Measurements from ENCODE around the gene DIMT1. TPM values are rescaled to one million over a fixed set of nuclear protein-coding genes. Genes with fewer than 3 reads are reported as not detected.

DIMT1 gene
- polyA plus RNA-seq, 2 of the 4 experiments (the other 2 are of a cell fraction): 36.9 to 49.6 TPM

GRCh38 chr5:62347928-62348327 lies 55.8 kb downstream of the DIMT1 start (continued):
- TF ChIP-seq MAX (IDR thresholded peaks at IDR 0.05): no peak
- no peak for TF ChIP-seq HES2 (IDR thresholded peaks at IDR 0.05)
- TF ChIP-seq, protein P1, sequence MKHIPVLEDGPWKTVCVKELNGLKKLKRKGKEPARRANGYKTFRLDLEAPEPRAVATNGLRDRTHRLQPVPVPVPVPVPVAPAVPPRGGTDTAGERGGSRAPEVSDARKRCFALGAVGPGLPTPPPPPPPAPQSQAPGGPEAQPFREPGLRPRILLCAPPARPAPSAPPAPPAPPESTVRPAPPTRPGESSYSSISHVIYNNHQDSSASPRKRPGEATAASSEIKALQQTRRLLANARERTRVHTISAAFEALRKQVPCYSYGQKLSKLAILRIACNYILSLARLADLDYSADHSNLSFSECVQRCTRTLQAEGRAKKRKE (CRISPR knock-in tag; IDR thresholded peaks at IDR 0.05; ENCODE audit: low read depth): no peak

DNA sequence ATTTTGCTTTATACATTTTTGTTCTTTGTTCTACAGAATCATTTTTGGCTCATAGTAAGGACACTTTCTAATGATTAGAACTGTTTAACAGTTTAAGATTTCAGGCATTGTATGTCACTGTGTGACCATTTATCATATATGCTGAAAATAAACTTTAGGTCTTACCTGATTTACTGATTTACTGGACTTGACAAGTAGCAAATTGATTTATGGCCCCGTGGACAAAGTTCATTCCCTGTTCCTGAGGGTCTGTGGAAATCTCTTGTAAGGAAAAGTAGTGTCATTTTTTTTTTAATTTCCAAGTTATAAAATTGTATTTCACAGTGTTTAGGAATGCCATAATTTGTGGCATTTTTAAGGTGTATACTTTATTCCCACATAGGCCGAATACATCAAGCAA lies 57.0 kb downstream of the DIMT1 start:
- Histone ChIP-seq H3K9me3 (no peaks in the 10 kb centered on the region), H3K4me3 (no peak overlapping the region), H3K4me1 (no peaks in the 10 kb centered on the region), H3K27ac (no peak overlapping the region), H3K4me2 (no peak overlapping the region)
- no peak for FAIRE-seq
- 94% methylated on average over 2 of the region's 2 CpGs for WGBS (ENCODE audit: missing lambda C conversion rate)
- ChIA-PET CTCF (no interaction called here), POLR2A (no interaction called here)
- ATAC-seq: no peak
- TF ChIP-seq HOXB13 (CRISPR knock-in tag; IDR thresholded peaks at IDR 0.05; ENCODE audit: low read depth) (no peak), NFE2L2 (conservative IDR thresholded peaks at IDR 0.05; ENCODE audit: low read length) (no peak), RAD21 (conservative IDR thresholded peaks at IDR 0.05 in 1 of 2, IDR thresholded peaks at IDR 0.05 in 1 of 2) (no peak), TP53 (CRISPR knock-in tag; IDR thresholded peaks at IDR 0.05) (no peak), ZFP36 (IDR thresholded peaks at IDR 0.05; ENCODE audit: borderline replicate concordance, partially characterized antibody) (no peak), EHMT2 (IDR thresholded peaks at IDR 0.05; ENCODE audit: low read depth) (no peak), TFCP2L1 (CRISPR knock-in tag; IDR thresholded peaks at IDR 0.05) (no peak), BHLHE40 (IDR thresholded peaks at IDR 0.05; ENCODE audit: low read depth, low read length) (no peak), CEBPB (IDR thresholded peaks at IDR 0.05) (no peak), MAFK (IDR thresholded peaks at IDR 0.05; ENCODE audit: partially characterized antibody) (no peak)
- TF ChIP-seq, protein P2, sequence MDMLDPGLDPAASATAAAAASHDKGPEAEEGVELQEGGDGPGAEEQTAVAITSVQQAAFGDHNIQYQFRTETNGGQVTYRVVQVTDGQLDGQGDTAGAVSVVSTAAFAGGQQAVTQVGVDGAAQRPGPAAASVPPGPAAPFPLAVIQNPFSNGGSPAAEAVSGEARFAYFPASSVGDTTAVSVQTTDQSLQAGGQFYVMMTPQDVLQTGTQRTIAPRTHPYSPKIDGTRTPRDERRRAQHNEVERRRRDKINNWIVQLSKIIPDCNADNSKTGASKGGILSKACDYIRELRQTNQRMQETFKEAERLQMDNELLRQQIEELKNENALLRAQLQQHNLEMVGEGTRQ (IDR thresholded peaks at IDR 0.05): no peak
- DNase-seq (ENCODE audit: low read depth in 1 of 2, low spot score in 1 of 2): no peak

GRCh38 chr5:62343428-62343827 lies 60.3 kb downstream of the DIMT1 start:
- no peak overlapping the region for H3K27ac ChIP-seq
- 97% methylated on average over 1 of the region's 1 CpG for WGBS (ENCODE audit: missing lambda C conversion rate)
- no peak overlapping the region for H3K4me3 ChIP-seq
- ATAC-seq (no peak), FAIRE-seq (no peak), DNase-seq (ENCODE audit: low read depth in 1 of 2, low spot score in 1 of 2) (no peak)
- ChIA-PET POLR2A (interaction anchor here (0.6 kb wide), 1 partner anchor 893 kb away, joined by 3 read pairs; no protein-coding TSS in a partner anchor), CTCF (interaction anchor here (1.1 to 1.6 kb wide), 2 partner anchors 11 to 118 kb away, joined by 3 to 7 read pairs; no protein-coding TSS in a partner anchor)
- H3K9me3 ChIP-seq: no peaks in the 10 kb centered on the region
- no peak overlapping the region for H3K4me2 ChIP-seq
- H3K4me1 ChIP-seq: no peaks in the 10 kb centered on the region
- TF ChIP-seq HEYL (CRISPR knock-in tag; IDR thresholded peaks at IDR 0.05) (no peak), PBX3 (IDR thresholded peaks at IDR 0.05) (no peak), TP53 (CRISPR knock-in tag; IDR thresholded peaks at IDR 0.05) (no peak), NFE2L2 (conservative IDR thresholded peaks at IDR 0.05; ENCODE audit: low read length) (no peak), ZNF302 (CRISPR knock-in tag; IDR thresholded peaks at IDR 0.05) (no peak), MAZ (IDR thresholded peaks at IDR 0.05; ENCODE audit: borderline replicate concordance, low read depth, low read length) (no peak), POLR2A (IDR thresholded peaks at IDR 0.05; ENCODE audit: low read length) (no peak), HOXA7 (CRISPR knock-in tag; IDR thresholded peaks at IDR 0.05) (no peak), ZSCAN20 (CRISPR knock-in tag; IDR thresholded peaks at IDR 0.05) (no peak), HOXB13 (CRISPR knock-in tag; IDR thresholded peaks at IDR 0.05; ENCODE audit: low read depth) (no peak), RFX5 (IDR thresholded peaks at IDR 0.05) (no peak)
- TF ChIP-seq, protein P1 (CRISPR knock-in tag; IDR thresholded peaks at IDR 0.05; ENCODE audit: low read depth): no peak
- TF ChIP-seq, protein P3, sequence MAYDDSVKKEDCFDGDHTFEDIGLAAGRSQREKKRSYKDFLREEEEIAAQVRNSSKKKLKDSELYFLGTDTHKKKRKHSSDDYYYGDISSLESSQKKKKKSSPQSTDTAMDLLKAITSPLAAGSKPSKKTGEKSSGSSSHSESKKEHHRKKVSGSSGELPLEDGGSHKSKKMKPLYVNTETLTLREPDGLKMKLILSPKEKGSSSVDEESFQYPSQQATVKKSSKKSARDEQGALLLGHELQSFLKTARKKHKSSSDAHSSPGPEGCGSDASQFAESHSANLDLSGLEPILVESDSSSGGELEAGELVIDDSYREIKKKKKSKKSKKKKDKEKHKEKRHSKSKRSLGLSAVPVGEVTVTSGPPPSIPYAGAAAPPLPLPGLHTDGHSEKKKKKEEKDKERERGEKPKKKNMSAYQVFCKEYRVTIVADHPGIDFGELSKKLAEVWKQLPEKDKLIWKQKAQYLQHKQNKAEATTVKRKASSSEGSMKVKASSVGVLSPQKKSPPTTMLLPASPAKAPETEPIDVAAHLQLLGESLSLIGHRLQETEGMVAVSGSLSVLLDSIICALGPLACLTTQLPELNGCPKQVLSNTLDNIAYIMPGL (CRISPR knock-in tag; IDR thresholded peaks at IDR 0.05; ENCODE audit: borderline replicate concordance): no peak
- TF ChIP-seq, protein P4, sequence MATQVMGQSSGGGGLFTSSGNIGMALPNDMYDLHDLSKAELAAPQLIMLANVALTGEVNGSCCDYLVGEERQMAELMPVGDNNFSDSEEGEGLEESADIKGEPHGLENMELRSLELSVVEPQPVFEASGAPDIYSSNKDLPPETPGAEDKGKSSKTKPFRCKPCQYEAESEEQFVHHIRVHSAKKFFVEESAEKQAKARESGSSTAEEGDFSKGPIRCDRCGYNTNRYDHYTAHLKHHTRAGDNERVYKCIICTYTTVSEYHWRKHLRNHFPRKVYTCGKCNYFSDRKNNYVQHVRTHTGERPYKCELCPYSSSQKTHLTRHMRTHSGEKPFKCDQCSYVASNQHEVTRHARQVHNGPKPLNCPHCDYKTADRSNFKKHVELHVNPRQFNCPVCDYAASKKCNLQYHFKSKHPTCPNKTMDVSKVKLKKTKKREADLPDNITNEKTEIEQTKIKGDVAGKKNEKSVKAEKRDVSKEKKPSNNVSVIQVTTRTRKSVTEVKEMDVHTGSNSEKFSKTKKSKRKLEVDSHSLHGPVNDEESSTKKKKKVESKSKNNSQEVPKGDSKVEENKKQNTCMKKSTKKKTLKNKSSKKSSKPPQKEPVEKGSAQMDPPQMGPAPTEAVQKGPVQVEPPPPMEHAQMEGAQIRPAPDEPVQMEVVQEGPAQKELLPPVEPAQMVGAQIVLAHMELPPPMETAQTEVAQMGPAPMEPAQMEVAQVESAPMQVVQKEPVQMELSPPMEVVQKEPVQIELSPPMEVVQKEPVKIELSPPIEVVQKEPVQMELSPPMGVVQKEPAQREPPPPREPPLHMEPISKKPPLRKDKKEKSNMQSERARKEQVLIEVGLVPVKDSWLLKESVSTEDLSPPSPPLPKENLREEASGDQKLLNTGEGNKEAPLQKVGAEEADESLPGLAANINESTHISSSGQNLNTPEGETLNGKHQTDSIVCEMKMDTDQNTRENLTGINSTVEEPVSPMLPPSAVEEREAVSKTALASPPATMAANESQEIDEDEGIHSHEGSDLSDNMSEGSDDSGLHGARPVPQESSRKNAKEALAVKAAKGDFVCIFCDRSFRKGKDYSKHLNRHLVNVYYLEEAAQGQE (IDR thresholded peaks at IDR 0.05): no peak
